ENCODE data around the gene ZNFX1.
"Not testable (repeated sequence)": the region's sequence is repeated elsewhere in the genome, so short reads cannot be mapped to it uniquely, and the experiment has no call there.

ZNFX1 gene

GRCh38 chr20:49278036-49278817 lies at the start of gene ZNFX1:
TSS of gene ZNFX1 (minus strand) at chr20:49278057. CDS start at chr20:49275839, 2,218 bp downstream.
- peak; percentile 99 for DNase-seq

DNA sequence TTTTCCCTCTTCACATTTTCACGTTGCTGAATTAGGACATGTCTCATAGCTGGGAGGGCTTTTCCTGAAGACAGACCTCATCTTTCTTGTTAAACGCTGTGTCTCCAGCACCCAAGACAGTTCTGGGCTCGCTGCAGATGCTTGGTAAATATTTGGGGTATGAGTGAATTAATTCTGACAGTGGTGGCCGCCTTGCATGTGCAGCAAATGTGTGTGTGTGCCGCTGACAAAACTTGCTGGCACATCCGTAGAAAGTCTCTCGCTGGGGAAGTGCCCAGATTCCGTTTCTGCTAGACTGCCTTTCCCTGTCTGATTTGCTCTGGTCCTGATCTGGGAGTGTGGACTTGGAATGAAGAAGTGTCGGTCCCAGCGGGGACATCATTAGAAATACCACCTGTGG lies 48.2 kb upstream of the ZNFX1 start:
- no peak for DNase-seq

DNA sequence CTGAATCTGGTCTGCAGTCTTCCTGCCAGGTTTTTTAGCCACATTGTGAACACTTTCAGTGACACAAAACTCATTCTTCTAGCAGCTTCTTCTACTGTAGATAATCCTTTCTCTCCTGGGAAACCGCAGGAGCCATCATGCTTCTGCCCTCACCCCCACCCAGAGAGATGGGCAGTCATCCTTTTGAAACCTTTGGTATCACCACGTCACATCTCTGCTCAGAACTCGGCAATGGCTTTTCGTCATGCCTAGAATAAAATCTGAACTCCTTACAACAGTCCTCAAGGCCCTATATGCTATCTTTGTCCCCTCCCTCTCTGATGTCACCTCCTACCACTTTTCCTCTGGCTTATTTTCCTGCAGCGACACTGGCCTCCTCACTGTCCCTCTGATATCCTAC lies 46.4 kb upstream of the ZNFX1 start:
- no peak for DNase-seq

DNA sequence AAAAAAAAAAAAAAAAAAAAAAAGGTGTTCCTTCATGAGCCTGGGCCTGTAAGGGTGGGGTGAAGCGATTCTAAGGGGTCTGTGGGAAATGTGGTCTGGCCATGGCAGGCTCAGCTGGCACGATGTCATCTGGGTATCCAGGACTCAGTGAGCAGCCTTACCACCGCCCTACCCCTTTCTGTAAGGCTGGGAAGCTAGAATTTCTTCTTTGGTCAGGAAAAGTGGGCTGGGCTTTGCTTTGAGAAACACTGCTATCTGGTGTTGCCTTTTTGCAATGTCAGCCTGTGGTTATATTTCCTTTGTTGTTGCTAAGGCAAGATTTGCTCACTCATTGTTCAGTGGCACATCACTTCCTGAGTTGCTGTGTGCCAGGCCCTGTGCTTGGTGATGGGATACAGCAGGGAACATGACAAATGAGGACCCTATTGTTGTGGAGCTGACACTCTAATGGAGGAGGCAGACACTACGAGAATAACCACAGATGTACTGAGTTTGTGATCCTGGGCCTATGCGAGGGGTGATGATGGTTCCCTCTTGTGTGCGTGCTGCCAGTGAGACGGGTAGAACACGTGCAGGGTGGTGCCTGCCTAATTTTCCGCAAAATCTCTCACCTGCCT lies 45.9 kb upstream of the ZNFX1 start:
- DNase-seq = peak; percentile 24

DNA sequence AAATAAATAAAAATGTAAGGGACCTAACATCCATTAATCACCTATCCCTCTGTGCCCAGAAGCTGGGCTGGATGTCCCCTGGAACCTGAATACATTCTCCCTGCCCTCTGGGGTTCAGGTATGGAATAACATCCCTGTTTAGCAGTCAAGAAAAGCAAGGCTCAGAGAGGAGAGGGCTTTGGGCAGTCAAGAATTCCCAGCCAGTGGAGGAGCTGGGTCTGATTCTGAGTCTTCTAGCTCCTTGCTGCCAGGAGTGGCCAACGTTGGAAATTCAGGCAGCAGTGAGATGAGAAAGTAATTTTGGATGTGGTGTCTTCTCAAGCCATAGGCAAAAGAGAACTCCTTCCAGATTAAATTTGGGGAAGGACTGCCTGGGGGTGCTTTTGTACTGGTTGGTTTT lies 42.6 kb upstream of the ZNFX1 start:
- DNase-seq = no peak

DNA sequence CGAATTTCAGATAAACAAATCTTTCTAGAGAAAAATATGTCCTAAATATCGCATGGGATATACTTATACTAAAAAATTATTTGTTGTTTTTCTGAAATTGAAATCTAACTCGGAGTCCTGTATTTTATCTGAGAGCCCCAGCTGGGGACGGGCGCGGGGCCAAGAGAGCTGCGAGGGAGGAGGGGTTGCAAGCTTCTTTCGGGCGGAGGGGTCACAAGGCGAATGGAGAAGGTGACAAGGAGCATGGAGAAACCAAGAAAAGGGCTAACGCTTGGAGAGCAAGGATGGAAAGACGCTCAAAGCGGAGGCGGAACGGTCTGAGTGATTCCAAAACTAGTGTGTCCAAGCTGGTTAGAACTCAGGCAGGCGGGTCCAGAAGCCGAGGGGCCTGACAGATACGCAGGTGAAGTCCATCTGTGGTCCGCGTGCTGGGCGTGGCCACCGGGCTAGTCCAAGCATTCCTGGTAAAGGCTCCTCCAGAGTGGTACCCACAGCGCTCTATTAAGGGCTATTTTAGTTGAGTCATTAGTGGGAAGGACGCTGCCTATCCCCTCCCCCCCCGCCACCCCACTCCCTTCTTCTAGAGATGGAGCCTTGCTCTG lies 41.5 kb upstream of the ZNFX1 start:
- DNase-seq = no peak

DNA sequence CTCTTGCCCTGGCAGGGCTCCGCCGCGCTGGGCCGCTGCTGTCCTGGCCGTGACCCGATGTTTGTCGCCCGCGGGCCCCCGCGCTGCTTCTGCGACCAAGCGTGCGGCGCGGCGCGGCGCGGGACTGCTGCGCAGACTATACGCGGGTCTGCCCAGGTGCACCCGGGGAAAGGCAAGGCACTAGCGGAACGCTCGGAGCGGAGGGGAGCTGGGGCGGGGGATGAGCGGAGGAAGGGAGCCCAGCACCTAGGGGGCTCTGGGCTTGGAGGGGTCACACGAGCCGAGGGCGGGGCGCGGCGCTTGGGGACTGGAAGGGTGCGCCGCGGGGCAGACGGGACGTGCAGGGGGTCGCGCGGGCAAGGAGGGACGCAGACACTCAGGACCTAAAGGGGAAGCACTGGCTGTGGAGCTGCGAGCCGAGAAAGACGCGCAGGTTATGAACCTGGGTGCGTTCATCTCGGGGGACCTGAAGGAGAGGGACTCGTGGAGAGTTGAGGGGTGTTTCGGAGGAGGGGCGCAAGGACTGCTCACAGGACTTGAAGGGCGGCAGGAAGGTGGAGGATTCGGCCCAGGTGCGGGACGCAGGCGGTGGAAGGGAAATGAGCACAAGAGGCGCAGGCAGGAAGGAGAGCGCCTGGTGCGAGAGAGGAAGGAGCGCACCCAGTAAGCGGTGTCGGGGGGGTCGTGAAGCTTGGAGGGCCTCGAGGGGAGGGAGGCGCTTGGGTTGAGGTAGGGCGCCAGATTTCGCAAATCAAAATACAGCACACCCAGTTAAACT lies 40.8 kb upstream of the ZNFX1 start:
- DNase-seq = peak; percentile 48

DNA sequence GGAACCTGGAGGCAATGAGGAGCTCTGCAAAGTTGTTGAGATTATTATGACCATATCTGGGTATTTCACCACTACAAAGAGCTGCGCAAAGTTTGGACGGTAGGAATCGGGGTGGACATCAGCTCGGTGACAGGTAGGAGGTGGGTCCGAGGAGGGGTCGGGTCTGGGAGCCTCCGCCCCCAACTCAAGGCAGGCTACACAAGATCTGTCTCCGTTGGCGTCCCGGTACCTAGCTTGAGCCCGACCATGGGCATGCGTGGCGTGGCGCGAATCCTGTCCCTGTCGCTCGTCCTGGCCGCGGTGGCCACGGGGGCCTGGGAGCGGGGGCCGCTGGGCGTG lies 40.2 kb upstream of the ZNFX1 start:
- no peak for DNase-seq

DNA sequence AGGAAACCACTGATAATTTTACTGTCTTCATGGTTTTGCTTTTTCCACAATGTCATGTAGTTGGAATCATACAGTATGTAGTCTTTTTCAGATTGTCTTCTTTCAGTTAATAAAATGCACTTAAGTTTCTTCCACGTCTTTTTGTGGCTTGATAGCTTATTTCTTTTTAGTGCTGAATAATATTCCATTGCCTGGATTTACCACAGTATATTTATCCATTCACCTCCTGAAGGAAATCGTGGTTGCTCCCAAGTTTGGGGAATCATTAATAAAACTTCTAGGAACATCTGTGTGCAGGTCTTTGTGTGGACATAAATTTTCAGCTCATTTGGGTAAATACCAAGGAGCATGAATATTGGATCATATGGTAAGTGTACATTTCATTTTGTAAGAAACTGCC lies 38.8 kb upstream of the ZNFX1 start:
- no peak for DNase-seq

DNA sequence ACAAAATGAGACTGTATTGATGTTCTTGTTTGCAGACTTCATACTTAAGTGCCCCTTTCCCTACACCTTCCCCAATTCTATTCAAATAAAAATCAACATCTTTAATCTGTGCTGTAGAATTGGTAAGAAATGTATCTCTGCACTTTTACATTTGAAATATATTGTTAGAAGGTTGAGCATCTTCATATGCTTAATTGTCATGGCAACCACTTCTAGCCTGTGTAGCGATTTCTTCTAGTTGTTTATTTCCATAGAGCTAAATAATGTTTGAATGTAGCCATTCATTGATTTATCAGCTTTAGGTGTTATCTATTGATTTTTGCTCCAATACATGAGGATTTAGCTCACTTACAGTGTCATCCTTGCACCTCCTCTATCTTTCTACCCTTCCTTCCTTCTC lies 37.7 kb upstream of the ZNFX1 start:
- DNase-seq = no peak

- not testable (repeated sequence) for DNase-seq
Measured at GRCh38 chr20:49314052-49314451, 36.2 kb upstream of the ZNFX1 start.

- DNase-seq = no peak
Measured at GRCh38 chr20:49313283-49313682, 35.4 kb upstream of the ZNFX1 start.

DNA sequence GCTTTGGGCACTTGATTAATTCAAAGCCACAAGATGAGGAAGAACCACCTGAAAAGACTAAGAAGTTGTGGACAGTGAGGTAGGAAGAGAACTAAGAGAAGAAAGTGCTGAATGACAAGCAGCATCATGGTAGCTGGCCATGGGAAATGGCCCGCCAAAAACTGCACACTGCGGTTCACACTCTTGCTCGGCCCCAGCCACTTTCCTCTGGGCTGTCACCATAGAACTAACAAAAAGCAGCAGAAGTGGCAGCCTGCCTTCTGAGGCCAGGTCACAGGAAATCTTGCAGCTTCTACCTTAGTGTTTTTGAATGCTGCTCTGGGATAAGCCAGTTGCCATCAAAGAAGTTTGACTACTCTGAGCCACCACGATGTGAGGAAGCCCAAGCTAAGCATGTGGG lies 34.8 kb upstream of the ZNFX1 start:
- DNase-seq = no peak

DNA sequence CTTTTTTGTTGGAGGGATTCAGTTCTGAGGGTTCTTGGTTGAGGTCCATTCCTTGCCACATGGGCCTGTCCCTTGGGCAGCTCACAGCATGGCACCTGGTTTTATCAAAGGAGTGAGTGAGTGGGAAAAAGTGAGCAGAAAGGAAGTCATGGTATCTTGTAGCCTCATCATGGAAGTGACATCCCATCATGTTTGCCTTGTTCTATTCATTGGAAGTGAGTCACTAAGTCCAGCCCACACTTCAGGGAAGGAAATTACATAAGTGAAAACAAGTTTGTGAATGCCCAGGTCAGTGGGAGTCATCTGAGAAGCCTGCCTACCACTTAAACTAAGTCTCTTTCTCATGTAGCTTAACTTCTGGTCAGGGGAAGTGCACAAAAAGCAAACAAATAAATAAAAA lies 32.8 kb upstream of the ZNFX1 start:
- no peak for DNase-seq

GRCh38 chr20:49308875-49309274 lies 31.0 kb upstream of the ZNFX1 start:
- no peak for DNase-seq

DNA sequence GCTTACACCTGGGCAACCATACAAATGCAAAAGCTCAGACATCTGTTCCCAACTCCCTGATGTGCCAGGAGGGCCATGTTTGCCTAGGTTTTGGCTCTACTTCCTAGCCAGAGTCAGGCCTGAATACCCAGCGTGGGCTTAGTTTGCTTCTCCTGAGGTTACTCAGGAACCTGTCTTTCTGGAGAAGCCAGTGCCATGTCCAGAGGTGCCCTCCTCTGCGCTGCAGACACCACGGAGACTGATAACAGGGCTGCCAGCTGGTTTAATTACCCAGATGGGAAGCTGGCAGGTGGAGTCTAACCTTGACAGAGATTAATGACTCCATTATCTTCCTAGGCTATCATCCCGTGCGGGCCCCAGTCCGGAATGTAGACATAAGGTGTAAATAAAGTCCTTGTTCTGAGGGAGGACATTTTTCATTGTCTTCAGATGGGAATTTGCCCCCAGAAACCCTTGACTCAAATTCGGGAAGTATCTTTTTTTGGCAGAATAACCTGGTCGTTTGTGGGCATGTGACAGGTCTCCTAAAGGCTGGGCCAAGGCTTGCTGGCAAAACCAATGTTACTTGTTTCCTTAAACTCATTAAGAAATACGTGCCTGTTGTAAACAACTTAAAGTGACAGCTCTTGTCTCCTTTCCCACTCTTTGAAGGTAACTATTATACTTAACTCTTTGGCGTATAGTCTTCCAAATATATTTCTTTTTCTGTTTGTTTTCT lies 29.2 kb upstream of the ZNFX1 start:
- no peak for DNase-seq

- no peak for DNase-seq
Measured at GRCh38 chr20:49303065-49303552, 25.3 kb upstream of the ZNFX1 start.

- peak; percentile 38 for DNase-seq
Measured at GRCh38 chr20:49297605-49298530, 20.0 kb upstream of the ZNFX1 start.

- DNase-seq = not testable (repeated sequence)
Measured at GRCh38 chr20:49294002-49294654, 16.3 kb upstream of the ZNFX1 start.

GRCh38 chr20:49293122-49293521 lies 15.3 kb upstream of the ZNFX1 start:
- no peak for DNase-seq

GRCh38 chr20:49292010-49292409 lies 14.2 kb upstream of the ZNFX1 start:
- DNase-seq = no peak

Data from CD4-positive, alpha-beta T cell treated with Interleukin-6 for 4 hours (primary cell).